Erythroblast (primary cell): ENCODE results near the gene XPA.

ENCODE experiments used
- GATA1 ChIP-seq: IDR thresholded peaks from 2 replicates; pipeline ENCODE4 v1.6.1; 2011; ENCODE audit warnings: low read depth, mild to moderate bottlenecking, control low read depth, low read length, moderate library complexity
- POLR2A ChIP-seq: IDR thresholded peaks from 2 replicates; pipeline ENCODE4 v1.6.1; 2011; ENCODE audit warnings: mild to moderate bottlenecking, low read length

GRCh38 chr9:97697837-97698236 is 697 bp upstream of the XPA start:
- TF ChIP-seq POLR2A (no peak), GATA1 (no peak)
